Glutamatergic neuron (in vitro differentiated cells): ENCODE results near the gene SPTLC2. TPM values are rescaled to one million over a fixed set of nuclear protein-coding genes. Genes with fewer than 3 reads are reported as not detected.

ENCODE experiments used
- DNase-seq: peaks from one replicate; pipeline ENCODE4 v3.0.0; 2022
- H3K27ac Mint-ChIP-seq: one replicate; pipeline ENCODE4 v1.8.0; 2020; ENCODE audit warnings: mild to moderate bottlenecking, mixed read lengths, inconsistent platforms; ENCODE audit not compliant: unreplicated experiment
- H3K27me3 Mint-ChIP-seq: one replicate; pipeline ENCODE4 v1.8.0; 2020; ENCODE audit warnings: mild to moderate bottlenecking, moderate library complexity, mixed read lengths, inconsistent platforms; ENCODE audit not compliant: unreplicated experiment
- H3K36me3 Mint-ChIP-seq: one replicate; pipeline ENCODE4 v1.8.0; 2020; ENCODE audit warnings: mild to moderate bottlenecking, mixed read lengths, inconsistent platforms; ENCODE audit not compliant: unreplicated experiment
- H3K4me1 Mint-ChIP-seq: one replicate; pipeline ENCODE4 v1.8.0; 2020; ENCODE audit warnings: mild to moderate bottlenecking, low read depth, mixed read lengths, inconsistent platforms; ENCODE audit not compliant: unreplicated experiment
- H3K4me3 Mint-ChIP-seq: one replicate; pipeline ENCODE4 v1.8.0; 2020; ENCODE audit warnings: mild to moderate bottlenecking, mixed read lengths, inconsistent platforms; ENCODE audit not compliant: unreplicated experiment
- H3K9me3 Mint-ChIP-seq: one replicate; pipeline ENCODE4 v1.8.0; 2020; ENCODE audit warnings: mild to moderate bottlenecking, moderate library complexity, mixed read lengths, inconsistent platforms; ENCODE audit not compliant: unreplicated experiment
- total RNA-seq: library from RNA; stranded (reverse); fragmentation: NEBNext Ultra II Directional; extraction: Animal tissue kit (Norgen Biotek cat#: 25700); gene quantifications from one replicate; pipeline ENCODE4 v1.2.1, GENCODE V29; 2021; ENCODE audit not compliant: unreplicated experiment
- TF ChIP-seq, protein P1 (sequence below): fragments of 200-600 bp; sonication (generic); IDR thresholded peaks from one replicate; pipeline ENCODE4 v1.5.0; 2021; ENCODE audit not compliant: partially characterized antibody, unreplicated experiment

SPTLC2 gene
- total RNA-seq, 1 donor from 2014 or later, result 33.9 TPM

DNA sequence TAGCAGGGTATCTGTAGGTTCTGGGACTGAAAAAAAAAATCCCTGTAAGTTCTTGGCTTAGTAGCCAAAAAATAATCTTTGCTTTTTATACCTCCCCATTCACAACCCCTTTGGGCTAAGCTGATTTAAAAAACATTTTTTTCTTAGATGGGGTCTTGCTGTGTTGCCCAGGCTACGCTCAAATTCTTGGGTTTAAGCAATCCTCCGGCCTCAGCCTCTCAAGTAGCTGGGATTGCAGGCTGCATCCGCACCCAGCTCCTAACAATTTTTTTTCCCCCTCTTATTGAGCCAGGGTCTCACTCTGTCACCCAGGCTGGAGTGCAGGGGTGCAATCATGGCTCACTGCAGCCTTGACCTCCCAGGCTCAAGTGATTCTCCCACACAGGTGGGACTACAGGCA lies 108.7 kb downstream of the SPTLC2 start:
- Mint-ChIP-seq H3K4me3 (no peak overlapping the region), H3K27ac (no peak overlapping the region), H3K4me1 (no peaks in the 10 kb centered on the region), H3K9me3 (peaks cover 2% of the 10 kb centered on the region), H3K36me3 (peaks cover 5% of the 10 kb centered on the region), H3K27me3 (no peaks in the 10 kb centered on the region)
- no peak for DNase-seq
- TF ChIP-seq, protein P1, sequence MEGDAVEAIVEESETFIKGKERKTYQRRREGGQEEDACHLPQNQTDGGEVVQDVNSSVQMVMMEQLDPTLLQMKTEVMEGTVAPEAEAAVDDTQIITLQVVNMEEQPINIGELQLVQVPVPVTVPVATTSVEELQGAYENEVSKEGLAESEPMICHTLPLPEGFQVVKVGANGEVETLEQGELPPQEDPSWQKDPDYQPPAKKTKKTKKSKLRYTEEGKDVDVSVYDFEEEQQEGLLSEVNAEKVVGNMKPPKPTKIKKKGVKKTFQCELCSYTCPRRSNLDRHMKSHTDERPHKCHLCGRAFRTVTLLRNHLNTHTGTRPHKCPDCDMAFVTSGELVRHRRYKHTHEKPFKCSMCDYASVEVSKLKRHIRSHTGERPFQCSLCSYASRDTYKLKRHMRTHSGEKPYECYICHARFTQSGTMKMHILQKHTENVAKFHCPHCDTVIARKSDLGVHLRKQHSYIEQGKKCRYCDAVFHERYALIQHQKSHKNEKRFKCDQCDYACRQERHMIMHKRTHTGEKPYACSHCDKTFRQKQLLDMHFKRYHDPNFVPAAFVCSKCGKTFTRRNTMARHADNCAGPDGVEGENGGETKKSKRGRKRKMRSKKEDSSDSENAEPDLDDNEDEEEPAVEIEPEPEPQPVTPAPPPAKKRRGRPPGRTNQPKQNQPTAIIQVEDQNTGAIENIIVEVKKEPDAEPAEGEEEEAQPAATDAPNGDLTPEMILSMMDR, result no peak

DNA sequence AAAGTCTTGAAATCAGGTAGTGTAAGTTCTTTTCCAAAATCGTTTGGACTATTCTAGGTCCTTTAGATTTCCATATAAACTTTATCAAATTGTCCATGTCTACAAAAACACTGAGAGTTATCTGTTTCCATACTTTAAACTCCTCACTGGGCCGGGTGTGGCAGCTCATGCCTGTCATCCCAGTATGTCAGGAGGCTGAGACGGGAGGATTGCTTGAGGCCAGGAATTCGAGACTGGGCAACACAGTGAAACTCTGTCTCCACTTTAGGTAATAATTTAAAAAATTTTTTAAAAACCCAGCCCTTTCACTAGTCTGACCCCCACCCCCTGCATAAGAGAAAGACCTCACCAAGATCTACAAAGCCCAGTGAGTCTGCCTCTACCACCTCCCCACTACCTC lies 111.4 kb downstream of the SPTLC2 start:
- H3K9me3 Mint-ChIP-seq, result peaks cover 4% of the 10 kb centered on the region
- peaks cover 8% of the 10 kb centered on the region for H3K27me3 Mint-ChIP-seq
- H3K4me3 Mint-ChIP-seq, result no peak overlapping the region
- no peak for DNase-seq
- no peak overlapping the region for H3K27ac Mint-ChIP-seq
- TF ChIP-seq, protein P1, result no peak
- H3K36me3 Mint-ChIP-seq, result peaks cover 5% of the 10 kb centered on the region
- no peaks in the 10 kb centered on the region for H3K4me1 Mint-ChIP-seq

- Mint-ChIP-seq H3K9me3 (peaks cover 4% of the 10 kb centered on the region), H3K27ac (no peak overlapping the region), H3K36me3 (peaks cover 5% of the 10 kb centered on the region), H3K4me3 (no peak overlapping the region), H3K27me3 (peaks cover 8% of the 10 kb centered on the region), H3K4me1 (no peaks in the 10 kb centered on the region)
- DNase-seq, result no peak
- TF ChIP-seq, protein P1, result no peak
These were observed 113.3 kb downstream of the SPTLC2 start for GRCh38 chr14:77503138-77503537.

GRCh38 chr14:77502109-77502782 lies 114.2 kb downstream of the SPTLC2 start:
- Mint-ChIP-seq H3K36me3 (peaks cover 5% of the 10 kb centered on the region), H3K4me1 (no peaks in the 10 kb centered on the region), H3K27me3 (peaks cover 10% of the 10 kb centered on the region), H3K27ac (no peak overlapping the region), H3K4me3 (no peak overlapping the region), H3K9me3 (peaks cover 4% of the 10 kb centered on the region)
- DNase-seq, result no peak
- TF ChIP-seq, protein P1, result no peak

DNA sequence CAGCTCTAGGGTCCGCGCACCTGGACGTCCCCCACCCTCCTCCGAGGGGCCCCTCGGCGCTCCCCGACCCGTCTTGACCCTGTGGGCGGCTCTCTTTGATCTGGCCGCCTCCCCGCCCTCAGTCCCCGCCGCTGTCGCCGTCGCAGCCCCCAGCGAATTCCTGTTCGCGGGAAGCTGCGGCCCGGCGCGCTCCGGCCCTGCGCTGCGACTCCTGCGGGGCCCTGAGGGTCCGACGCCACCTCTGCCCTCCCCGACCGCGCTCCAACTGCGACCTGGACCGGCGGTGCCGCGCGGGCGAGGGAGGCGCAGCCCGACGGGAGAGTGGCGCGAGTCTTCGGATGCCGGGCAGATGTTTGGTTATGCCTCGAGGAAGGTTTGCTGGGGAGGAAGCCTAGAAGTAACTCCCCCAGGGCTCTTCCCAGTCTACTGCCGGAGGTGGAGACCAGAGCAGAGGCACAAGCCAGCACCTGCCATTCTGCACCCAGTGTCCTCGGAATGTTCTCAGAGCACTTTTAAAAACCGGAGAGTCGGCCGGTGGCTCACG lies 117.4 kb downstream of the SPTLC2 start:
- Mint-ChIP-seq H3K36me3 (peaks cover 5% of the 10 kb centered on the region), H3K4me3 (peak overlapping the region; percentile 14), H3K9me3 (peaks cover 6% of the 10 kb centered on the region), H3K27ac (no peak overlapping the region), H3K4me1 (no peaks in the 10 kb centered on the region), H3K27me3 (peaks cover 10% of the 10 kb centered on the region)
- TF ChIP-seq, protein P1, result no peak
- no peak for DNase-seq
